ENCODE results near the gene RSPO1. TPM values are rescaled to one million over a fixed set of nuclear protein-coding genes. Genes with fewer than 3 reads are reported as not detected.

Gene RSPO1
- total RNA-seq, 1 donor from 2014 or later = not detected

DNA sequence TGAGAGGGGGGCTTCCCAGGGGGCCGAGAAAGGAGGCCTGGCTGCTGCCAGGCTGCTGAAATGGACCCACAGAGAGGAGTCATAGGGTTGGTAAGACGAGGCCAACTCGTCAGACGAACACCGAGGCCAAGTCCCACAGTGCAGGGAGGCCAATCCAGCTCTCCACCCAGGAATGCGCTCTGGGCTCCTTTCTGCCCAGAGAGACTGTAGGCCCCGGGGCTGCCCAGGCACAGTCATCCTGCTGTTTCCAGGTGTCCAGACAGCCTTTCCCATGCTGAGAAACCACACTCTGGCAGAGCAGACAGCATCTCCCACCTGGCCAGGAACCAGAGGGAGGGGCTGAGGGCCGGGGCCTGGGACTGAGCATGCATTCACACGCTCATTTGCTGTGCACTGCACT is 26.7 kb upstream of the RSPO1 start:
- H3K4me1 Mint-ChIP-seq (ENCODE audit: unreplicated experiment) = peaks cover 6% of the 10 kb centered on the region

DNA sequence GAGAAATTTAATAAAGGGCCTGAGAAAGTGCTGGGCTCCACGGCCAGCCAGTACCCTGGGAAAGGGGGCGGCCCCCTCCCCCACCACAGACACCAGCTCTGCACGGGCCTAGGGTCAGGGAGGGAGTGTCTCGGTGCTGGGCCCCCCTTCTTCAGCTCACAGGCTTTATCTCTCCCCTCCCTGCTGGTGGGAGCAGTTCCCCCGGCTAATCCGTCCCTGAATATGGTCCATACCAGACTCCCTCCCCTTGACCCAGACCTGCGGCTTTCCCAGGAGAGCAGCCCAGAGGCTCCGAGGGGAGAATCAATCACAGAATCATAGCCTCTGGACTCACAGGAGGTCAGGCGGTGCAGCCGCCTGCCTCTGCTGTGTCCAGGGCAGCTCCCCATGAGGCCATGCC is 26.0 kb upstream of the RSPO1 start:
- no peak overlapping the region for H3K27ac Mint-ChIP-seq (ENCODE audit: unreplicated experiment)
- peaks cover 15% of the 10 kb centered on the region for H3K27me3 Mint-ChIP-seq (ENCODE audit: unreplicated experiment)

More for the DNA sequence above, 26.7 kb upstream of the RSPO1 start:
- H3K27ac Mint-ChIP-seq (ENCODE audit: unreplicated experiment) = no peak overlapping the region
- no peak overlapping the region for H3K4me3 Mint-ChIP-seq (ENCODE audit: unreplicated experiment)
- H3K9me3 Mint-ChIP-seq (ENCODE audit: unreplicated experiment) = no peaks in the 10 kb centered on the region
- no peak for DNase-seq (ENCODE audit: extremely low spot score, unreplicated experiment)
- TF ChIP-seq, protein P1, sequence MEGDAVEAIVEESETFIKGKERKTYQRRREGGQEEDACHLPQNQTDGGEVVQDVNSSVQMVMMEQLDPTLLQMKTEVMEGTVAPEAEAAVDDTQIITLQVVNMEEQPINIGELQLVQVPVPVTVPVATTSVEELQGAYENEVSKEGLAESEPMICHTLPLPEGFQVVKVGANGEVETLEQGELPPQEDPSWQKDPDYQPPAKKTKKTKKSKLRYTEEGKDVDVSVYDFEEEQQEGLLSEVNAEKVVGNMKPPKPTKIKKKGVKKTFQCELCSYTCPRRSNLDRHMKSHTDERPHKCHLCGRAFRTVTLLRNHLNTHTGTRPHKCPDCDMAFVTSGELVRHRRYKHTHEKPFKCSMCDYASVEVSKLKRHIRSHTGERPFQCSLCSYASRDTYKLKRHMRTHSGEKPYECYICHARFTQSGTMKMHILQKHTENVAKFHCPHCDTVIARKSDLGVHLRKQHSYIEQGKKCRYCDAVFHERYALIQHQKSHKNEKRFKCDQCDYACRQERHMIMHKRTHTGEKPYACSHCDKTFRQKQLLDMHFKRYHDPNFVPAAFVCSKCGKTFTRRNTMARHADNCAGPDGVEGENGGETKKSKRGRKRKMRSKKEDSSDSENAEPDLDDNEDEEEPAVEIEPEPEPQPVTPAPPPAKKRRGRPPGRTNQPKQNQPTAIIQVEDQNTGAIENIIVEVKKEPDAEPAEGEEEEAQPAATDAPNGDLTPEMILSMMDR (IDR thresholded peaks at IDR 0.05) = no peak
- H3K36me3 Mint-ChIP-seq (ENCODE audit: unreplicated experiment) = no peaks in the 10 kb centered on the region
- peaks cover 16% of the 10 kb centered on the region for H3K27me3 Mint-ChIP-seq (ENCODE audit: unreplicated experiment)

DNA sequence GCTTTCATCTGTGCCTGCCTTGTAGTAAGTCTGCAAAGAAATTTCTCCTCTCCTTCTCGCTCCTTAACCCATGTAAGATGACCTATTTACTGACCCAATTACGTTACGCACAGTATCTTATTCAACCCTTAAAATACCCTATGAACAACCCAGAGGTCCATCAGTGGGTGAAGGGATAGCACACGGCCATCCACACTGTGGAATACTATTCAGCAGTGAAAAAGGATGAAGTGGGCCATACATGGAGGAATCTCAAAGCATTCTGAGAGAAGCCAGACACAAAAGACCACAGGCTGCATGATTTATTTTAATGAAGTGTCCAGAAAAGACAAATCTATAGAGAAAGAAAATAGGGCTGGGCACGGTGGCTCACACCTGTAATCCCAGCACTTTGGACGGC is 23.8 kb upstream of the RSPO1 start:
- no peaks in the 10 kb centered on the region for H3K9me3 Mint-ChIP-seq (ENCODE audit: unreplicated experiment)
- H3K27me3 Mint-ChIP-seq (ENCODE audit: unreplicated experiment) = peaks cover 14% of the 10 kb centered on the region
- no peak for DNase-seq (ENCODE audit: extremely low spot score, unreplicated experiment)
- TF ChIP-seq, protein P1 (IDR thresholded peaks at IDR 0.05) = no peak
- H3K4me3 Mint-ChIP-seq (ENCODE audit: unreplicated experiment) = no peak overlapping the region
- no peaks in the 10 kb centered on the region for H3K36me3 Mint-ChIP-seq (ENCODE audit: unreplicated experiment)
- H3K27ac Mint-ChIP-seq (ENCODE audit: unreplicated experiment) = no peak overlapping the region
- H3K4me1 Mint-ChIP-seq (ENCODE audit: unreplicated experiment) = peaks cover 6% of the 10 kb centered on the region

More for the DNA sequence above, 26.0 kb upstream of the RSPO1 start:
- DNase-seq (ENCODE audit: extremely low spot score, unreplicated experiment) = no peak
- Mint-ChIP-seq H3K4me1 (ENCODE audit: unreplicated experiment) (peaks cover 6% of the 10 kb centered on the region), H3K9me3 (ENCODE audit: unreplicated experiment) (no peaks in the 10 kb centered on the region), H3K36me3 (ENCODE audit: unreplicated experiment) (no peaks in the 10 kb centered on the region), H3K4me3 (ENCODE audit: unreplicated experiment) (no peak overlapping the region)
- TF ChIP-seq, protein P1 (IDR thresholded peaks at IDR 0.05) = no peak

DNA sequence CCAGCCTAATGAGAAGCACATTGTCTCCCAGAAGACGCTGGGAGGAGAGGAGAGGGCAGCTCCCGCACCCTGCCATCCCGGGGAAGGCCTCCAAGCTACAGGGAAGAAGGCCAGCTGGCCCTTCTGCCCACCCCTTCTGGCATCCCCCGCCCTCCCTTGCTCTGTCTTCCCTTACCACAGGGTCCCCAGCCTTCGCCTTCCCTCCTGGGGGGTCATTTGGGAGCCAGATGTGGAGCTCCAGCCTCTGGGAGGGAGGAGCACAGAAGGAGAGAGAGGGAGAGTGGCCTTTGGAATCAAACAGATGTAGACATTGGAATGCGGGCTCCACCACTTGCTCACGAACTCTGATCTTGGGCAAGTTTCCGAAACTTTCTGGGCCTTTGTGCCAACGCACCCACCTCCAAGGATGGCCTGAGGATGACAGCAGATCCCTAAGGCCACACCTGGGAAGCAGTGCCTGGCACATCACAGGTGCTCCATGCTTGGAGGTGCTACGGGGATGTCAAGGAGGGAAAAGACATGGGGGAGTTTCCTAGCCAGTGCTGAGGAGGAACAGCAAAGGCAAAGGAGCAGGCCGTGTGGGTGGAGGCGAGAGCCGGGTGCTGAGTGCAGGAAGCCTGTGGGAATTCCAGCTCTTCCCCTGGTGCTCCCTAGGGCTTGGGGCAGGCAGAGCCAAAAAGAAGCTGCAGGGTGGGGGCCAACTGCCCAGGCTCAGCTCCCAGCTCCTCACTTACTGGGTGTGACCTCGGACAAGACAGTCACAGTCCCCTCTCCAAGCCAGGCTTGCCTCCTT is 23.1 kb upstream of the RSPO1 start:
- Mint-ChIP-seq H3K36me3 (ENCODE audit: unreplicated experiment) (no peaks in the 10 kb centered on the region), H3K9me3 (ENCODE audit: unreplicated experiment) (no peaks in the 10 kb centered on the region), H3K27me3 (ENCODE audit: unreplicated experiment) (peaks cover 14% of the 10 kb centered on the region), H3K4me3 (ENCODE audit: unreplicated experiment) (no peak overlapping the region), H3K4me1 (ENCODE audit: unreplicated experiment) (peaks cover 1% of the 10 kb centered on the region), H3K27ac (ENCODE audit: unreplicated experiment) (no peak overlapping the region)
- DNase-seq (ENCODE audit: extremely low spot score, unreplicated experiment) = no peak
- TF ChIP-seq, protein P1 (IDR thresholded peaks at IDR 0.05) = no peak

DNA sequence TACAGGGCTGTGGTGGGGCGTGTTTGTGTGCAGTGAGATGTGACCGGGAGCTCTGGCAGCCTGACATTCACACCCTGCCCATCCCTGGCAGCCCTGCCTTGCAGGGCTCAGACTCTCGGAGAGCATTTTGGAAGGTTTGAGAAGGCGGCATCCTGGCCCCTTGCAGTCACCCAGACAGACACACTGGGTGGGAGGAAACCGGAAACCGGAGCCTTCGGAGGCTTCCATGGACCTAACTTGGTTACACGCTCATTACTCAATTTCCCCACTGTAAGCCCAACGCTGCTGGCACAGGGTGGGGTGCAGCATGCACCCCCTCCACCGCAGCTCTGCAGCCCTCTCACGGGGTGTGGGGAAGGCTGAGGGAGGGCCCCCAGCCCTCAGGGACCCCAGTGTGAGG is 22.2 kb upstream of the RSPO1 start:
- Mint-ChIP-seq H3K4me3 (ENCODE audit: unreplicated experiment) (no peak overlapping the region), H3K9me3 (ENCODE audit: unreplicated experiment) (no peaks in the 10 kb centered on the region), H3K27ac (ENCODE audit: unreplicated experiment) (no peak overlapping the region), H3K36me3 (ENCODE audit: unreplicated experiment) (no peaks in the 10 kb centered on the region), H3K4me1 (ENCODE audit: unreplicated experiment) (peaks cover 1% of the 10 kb centered on the region), H3K27me3 (ENCODE audit: unreplicated experiment) (peaks cover 18% of the 10 kb centered on the region)
- DNase-seq (ENCODE audit: extremely low spot score, unreplicated experiment) = no peak
- TF ChIP-seq, protein P1 (IDR thresholded peaks at IDR 0.05) = no peak
